HG02642 (cell line): Measurements from ENCODE around the gene DPP6.

Experiments
- ATAC-seq: cut with Tn5 transposase; IDR thresholded peaks from one replicate; pipeline ENCODE4 v1.9.1; 2021; ENCODE audit warnings: mild to moderate bottlenecking; ENCODE audit not compliant: unreplicated experiment, poor library complexity

DPP6 gene

GRCh38 chr7:154777023-154777422, 724.8 kb downstream of the DPP6 start:
- ATAC-seq = no peak

GRCh38 chr7:154777489-154777888, 725.3 kb downstream of the DPP6 start:
- no peak for ATAC-seq

- ATAC-seq = no peak
Observed at GRCh38 chr7:154777908-154778307, 725.7 kb downstream of the DPP6 start.

- no peak for ATAC-seq
Observed at GRCh38 chr7:154781369-154782303, 729.4 kb downstream of the DPP6 start.

GRCh38 chr7:154783281-154783909, 731.2 kb downstream of the DPP6 start:
- ATAC-seq = no peak

GRCh38 chr7:154785898-154786297, 733.7 kb downstream of the DPP6 start:
- no peak for ATAC-seq

GRCh38 chr7:154789404-154789803, 737.2 kb downstream of the DPP6 start:
- no peak for ATAC-seq

- ATAC-seq = no peak
Observed at GRCh38 chr7:154791611-154792010, 739.4 kb downstream of the DPP6 start.

- no peak for ATAC-seq
Observed at GRCh38 chr7:154792436-154793055, 740.3 kb downstream of the DPP6 start.

GRCh38 chr7:154794147-154794780, 742.1 kb downstream of the DPP6 start:
- no peak for ATAC-seq

- no peak for ATAC-seq
Observed at GRCh38 chr7:154795014-154795413, 742.8 kb downstream of the DPP6 start.

GRCh38 chr7:154795437-154795836, 743.2 kb downstream of the DPP6 start:
- no peak for ATAC-seq

- ATAC-seq = no peak
Observed at GRCh38 chr7:154804449-154804848, 752.3 kb downstream of the DPP6 start.

GRCh38 chr7:154812027-154812426, 759.8 kb downstream of the DPP6 start:
- no peak for ATAC-seq

- no peak for ATAC-seq
Observed at GRCh38 chr7:154817224-154817896, 765.2 kb downstream of the DPP6 start.

GRCh38 chr7:154827007-154827406, 774.8 kb downstream of the DPP6 start:
- ATAC-seq = no peak

GRCh38 chr7:154832557-154833138, 780.5 kb downstream of the DPP6 start:
- no peak for ATAC-seq

GRCh38 chr7:154836021-154836448, 783.8 kb downstream of the DPP6 start:
- ATAC-seq = no peak

GRCh38 chr7:154837087-154837486, 784.9 kb downstream of the DPP6 start:
- no peak for ATAC-seq

GRCh38 chr7:154837622-154838021, 785.4 kb downstream of the DPP6 start:
- peak; percentile 87 for ATAC-seq
